Esophagus muscularis mucosa (tissue), 4 donors: Measurements from ENCODE around the gene IQSEC3.

Experiments
- EP300 ChIP-seq: sonication (generic); formaldehyde crosslinking; IDR thresholded peaks from one replicate; pipeline ENCODE4 v1.6.1; 2017; ENCODE audit warnings: antibody characterized with exemption
- POLR2A ChIP-seq: fragments of 450-650 bp; IDR thresholded peaks from one replicate; pipeline ENCODE4 v1.6.1; 2017; ENCODE audit warnings: antibody characterized with exemption, moderate library complexity, mild to moderate bottlenecking, low read depth
- TF ChIP-seq, protein P1 (sequence below), 3 experiments: fragments of 200-600 bp in 2 of 3; fragments of 450-650 bp in 1 of 3; sonication (generic) in 2 of 3; IDR thresholded peaks; one replicate each; pipeline ENCODE4 v1.5.1; 2017 to 2019; ENCODE audit warnings: antibody characterized with exemption in 3 of 3, mild to moderate bottlenecking in 2 of 3, moderate library complexity in 1 of 3

DNA sequence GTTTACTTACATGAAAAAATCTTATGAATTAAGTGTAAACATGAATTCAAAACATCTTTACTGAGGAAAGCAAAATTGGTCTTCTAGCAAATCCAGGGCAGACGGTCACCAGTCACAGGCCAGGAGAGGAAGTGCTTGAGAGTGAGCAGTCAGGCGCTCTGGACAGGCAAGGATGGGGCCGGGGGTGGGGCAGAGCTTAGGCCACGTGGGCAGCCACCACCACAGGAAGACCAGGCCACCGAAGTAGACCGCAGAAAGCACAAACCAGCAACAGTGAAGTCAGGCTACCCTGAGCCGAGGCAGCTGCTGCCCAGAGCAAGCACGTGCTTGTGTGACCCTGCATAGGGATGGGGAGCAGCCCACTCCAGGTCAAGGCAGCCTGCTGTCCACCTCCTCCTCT is 113.9 kb downstream of the IQSEC3 start:
- TF ChIP-seq EP300: no peak
- TF ChIP-seq POLR2A: no peak
- TF ChIP-seq, protein P1, sequence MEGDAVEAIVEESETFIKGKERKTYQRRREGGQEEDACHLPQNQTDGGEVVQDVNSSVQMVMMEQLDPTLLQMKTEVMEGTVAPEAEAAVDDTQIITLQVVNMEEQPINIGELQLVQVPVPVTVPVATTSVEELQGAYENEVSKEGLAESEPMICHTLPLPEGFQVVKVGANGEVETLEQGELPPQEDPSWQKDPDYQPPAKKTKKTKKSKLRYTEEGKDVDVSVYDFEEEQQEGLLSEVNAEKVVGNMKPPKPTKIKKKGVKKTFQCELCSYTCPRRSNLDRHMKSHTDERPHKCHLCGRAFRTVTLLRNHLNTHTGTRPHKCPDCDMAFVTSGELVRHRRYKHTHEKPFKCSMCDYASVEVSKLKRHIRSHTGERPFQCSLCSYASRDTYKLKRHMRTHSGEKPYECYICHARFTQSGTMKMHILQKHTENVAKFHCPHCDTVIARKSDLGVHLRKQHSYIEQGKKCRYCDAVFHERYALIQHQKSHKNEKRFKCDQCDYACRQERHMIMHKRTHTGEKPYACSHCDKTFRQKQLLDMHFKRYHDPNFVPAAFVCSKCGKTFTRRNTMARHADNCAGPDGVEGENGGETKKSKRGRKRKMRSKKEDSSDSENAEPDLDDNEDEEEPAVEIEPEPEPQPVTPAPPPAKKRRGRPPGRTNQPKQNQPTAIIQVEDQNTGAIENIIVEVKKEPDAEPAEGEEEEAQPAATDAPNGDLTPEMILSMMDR (IDR thresholded peaks at IDR 0.05): no peak
